Keratinocyte (primary cell): ENCODE results near the gene ALK. TPM values are rescaled to one million over a fixed set of nuclear protein-coding genes. Genes with fewer than 3 reads are reported as not detected.

ENCODE experiments used
- DNase-seq: peaks from one replicate; pipeline ENCODE4 v3.0.0-alpha.2; 2011; ENCODE audit warnings: low read depth, missing footprints, low spot score
- FAIRE-seq: peaks from 2 replicates; lab custom pipeline; 2011; peaks lifted over from hg19 to GRCh38; lab: Jason Lieb, UNC
- H2AFZ ChIP-seq: 2 replicates; pipeline ENCODE4 v1.6.0; 2012; ENCODE audit warnings: low read length, control low read depth, inconsistent platforms; ENCODE audit not compliant: control insufficient read depth
- H3K27ac ChIP-seq: 2 replicates; pipeline ENCODE4 v1.5.1; 2011; ENCODE audit warnings: low read length; ENCODE audit not compliant: control insufficient read depth, insufficient read depth
- H3K27me3 ChIP-seq: 3 replicates; pipeline ENCODE4 v1.6.0; 2011; ENCODE audit warnings: low read length; ENCODE audit not compliant: control insufficient read depth, insufficient read depth; ENCODE audit errors: extremely low read depth
- H3K36me3 ChIP-seq, 2 experiments: 2 replicates in 1 of 2; 3 replicates in 1 of 2; pipeline ENCODE4 v1.5.1; 2011; ENCODE audit warnings: low read length in 2 of 2, mild to moderate bottlenecking in 1 of 2; ENCODE audit not compliant: control insufficient read depth in 2 of 2, insufficient read depth in 2 of 2; ENCODE audit errors: extremely low read depth in 1 of 2
- H3K4me1 ChIP-seq: 3 replicates; pipeline ENCODE4 v1.5.1; 2011; ENCODE audit warnings: low read length; ENCODE audit not compliant: control insufficient read depth, insufficient read depth; ENCODE audit errors: extremely low read depth
- H3K4me2 ChIP-seq: 3 replicates; pipeline ENCODE4 v1.6.0; 2011; ENCODE audit warnings: low read depth, low read length; ENCODE audit not compliant: control insufficient read depth, insufficient read depth; ENCODE audit errors: extremely low read depth
- H3K4me3 ChIP-seq, 3 experiments: fragments of 200-600 bp in 1 of 3; sonication (generic) in 1 of 3; 2 replicates in 2 of 3; 3 replicates in 1 of 3; pipeline ENCODE4 v1.5.1; 2011 to 2016; ENCODE audit warnings: low read length in 3 of 3, mild to moderate bottlenecking in 3 of 3, control low read depth in 2 of 3, inconsistent platforms in 1 of 3, low read depth in 1 of 3, mixed read lengths in 1 of 3, mixed run types in 1 of 3, moderate library complexity in 1 of 3; ENCODE audit not compliant: control insufficient read depth in 2 of 3, insufficient read depth in 2 of 3; ENCODE audit errors: extremely low read depth in 1 of 3
- H3K79me2 ChIP-seq: 2 replicates; pipeline ENCODE4 v1.6.0; 2012; ENCODE audit warnings: low read length; ENCODE audit not compliant: control insufficient read depth, insufficient read depth
- H3K9ac ChIP-seq: 3 replicates; pipeline ENCODE4 v1.6.0; 2011; ENCODE audit warnings: low read length; ENCODE audit not compliant: control insufficient read depth, insufficient read depth; ENCODE audit errors: extremely low read depth
- H3K9me1 ChIP-seq: 3 replicates; pipeline ENCODE4 v1.6.0; 2011; ENCODE audit warnings: low read length; ENCODE audit not compliant: control insufficient read depth, insufficient read depth; ENCODE audit errors: extremely low read depth
- H3K9me3 ChIP-seq: 2 replicates; pipeline ENCODE4 v1.5.1; 2012; ENCODE audit warnings: low read depth, low read length; ENCODE audit not compliant: control insufficient read depth
- H4K20me1 ChIP-seq: 3 replicates; pipeline ENCODE4 v1.6.0; 2011; ENCODE audit warnings: low read length; ENCODE audit not compliant: control insufficient read depth, insufficient read depth; ENCODE audit errors: extremely low read depth
- CTCF ChIP-seq, 3 experiments: IDR thresholded peaks in 1 of 3; conservative IDR thresholded peaks in 1 of 3; optimal IDR thresholded peaks in 1 of 3; 2 replicates in 2 of 3; 3 replicates in 1 of 3; pipeline versions ENCODE3 to v1.5.1; 2011; ENCODE audit warnings: low read length in 3 of 3, mild to moderate bottlenecking in 3 of 3, moderate library complexity in 2 of 3, control low read depth in 1 of 3, inconsistent platforms in 1 of 3; ENCODE audit not compliant: insufficient read depth in 2 of 3; ENCODE audit errors: extremely low read depth in 1 of 3
- EZH2 ChIP-seq: IDR thresholded peaks from one replicate; pipeline ENCODE4 v1.6.1; 2012; ENCODE audit warnings: inconsistent platforms, mild to moderate bottlenecking, low read length, moderate library complexity
- dilution Hi-C: fragments of 300-500 bp; cut with MboI; formaldehyde crosslinking; loops from one replicate; pipeline ENCODE4 v1.7.0; 2020; ENCODE audit warnings: low sequenced_read_pairs; ENCODE audit not compliant: extremely low pct_ligation_motif_present
- polyA plus RNA-seq, 5 experiments: library from polyadenylated mRNA; depleted of rRNA in 3 of 5; stranded (reverse) in 3 of 5; stranded (forward) in 1 of 5; unstranded in 1 of 5; fragments of >200 nt; gene quantifications; 1 replicate in 1 of 5; 2 replicates in 3 of 5; 3 replicates in 1 of 5; pipeline versions ENCODE4 v1.2.1 to v1.2.3, GENCODE V29; 2011 to 2012; ENCODE audit warnings: missing spikeins in 2 of 5, low read depth in 1 of 5, low replicate concordance in 1 of 5

Gene ALK
- polyA plus RNA-seq, 1 donor (not counting 4 experiments of a cell fraction or from before 2014, with no cell fraction given), result not detected

GRCh38 chr2:29834624-29835023 is 86.8 kb downstream of the ALK start:
- FAIRE-seq (peak; percentile 77), DNase-seq (no peak)
- peaks cover 4% of the 10 kb centered on the region for H3K27me3 ChIP-seq
- H3K9ac ChIP-seq, result no peak overlapping the region
- dilution Hi-C loops, result no loop called here
- peaks cover 5% of the 10 kb centered on the region for H3K4me1 ChIP-seq
- H3K9me1 ChIP-seq, result no peaks in the 10 kb centered on the region
- H3K79me2 ChIP-seq, result no peaks in the 10 kb centered on the region
- no peaks in the 10 kb centered on the region for H4K20me1 ChIP-seq
- no peak overlapping the region for H3K4me3 ChIP-seq
- H3K27ac ChIP-seq, result no peak overlapping the region
- H3K36me3 ChIP-seq, result no peaks in the 10 kb centered on the region
- peak overlapping the region; percentile 16 for H3K4me2 ChIP-seq
- no peaks in the 10 kb centered on the region for H3K9me3 ChIP-seq
- H2AFZ ChIP-seq, result no peak overlapping the region
- no peak for TF ChIP-seq EZH2
- TF ChIP-seq CTCF (optimal IDR thresholded peaks at IDR 0.05 in 1 of 3, IDR thresholded peaks at IDR 0.05 in 1 of 3, conservative IDR thresholded peaks at IDR 0.05 in 1 of 3; ENCODE audit: extremely low read depth in 1 of 3, insufficient read depth in 2 of 3, low read length in 3 of 3), result no peak

GRCh38 chr2:29834036-29834540 is 87.3 kb downstream of the ALK start:
- Histone ChIP-seq H3K4me2 (no peak overlapping the region), H3K4me3 (no peak overlapping the region), H3K27ac (no peak overlapping the region), H3K79me2 (no peaks in the 10 kb centered on the region), H3K27me3 (peaks cover 4% of the 10 kb centered on the region), H3K9ac (no peak overlapping the region), H3K9me1 (no peaks in the 10 kb centered on the region), H3K4me1 (peaks cover 5% of the 10 kb centered on the region), H4K20me1 (no peaks in the 10 kb centered on the region), H3K36me3 (no peaks in the 10 kb centered on the region), H3K9me3 (no peaks in the 10 kb centered on the region), H2AFZ (no peak overlapping the region)
- no peak for DNase-seq
- TF ChIP-seq CTCF (optimal IDR thresholded peaks at IDR 0.05 in 1 of 3, IDR thresholded peaks at IDR 0.05 in 1 of 3, conservative IDR thresholded peaks at IDR 0.05 in 1 of 3; ENCODE audit: extremely low read depth in 1 of 3, insufficient read depth in 2 of 3, low read length in 3 of 3), result no peak
- TF ChIP-seq EZH2, result no peak
- dilution Hi-C loops, result no loop called here
- no peak for FAIRE-seq
